Endodermal cell (in vitro differentiated cells): ENCODE measurements around the gene IRF9. TPM values are rescaled to one million over a fixed set of nuclear protein-coding genes. Genes with fewer than 3 reads are reported as not detected.

Experiments
- DNase-seq: peaks from one replicate; pipeline ENCODE4 v3.0.0-alpha.2; 2017
- H3K27ac ChIP-seq: 2 replicates; pipeline ENCODE4 v1.5.1; 2013; ENCODE audit warnings: mild to moderate bottlenecking, low read depth, low read length, moderate library complexity
- H3K27me3 ChIP-seq: 2 replicates; pipeline ENCODE4 v1.6.1; 2013; ENCODE audit warnings: mild to moderate bottlenecking, low read length, moderate library complexity; ENCODE audit not compliant: insufficient read depth, control insufficient read depth, poor library complexity, severe bottlenecking
- H3K36me3 ChIP-seq: 2 replicates; pipeline ENCODE4 v1.7.0; 2013; ENCODE audit warnings: mild to moderate bottlenecking, low read length, moderate library complexity; ENCODE audit not compliant: control insufficient read depth, insufficient read depth
- H3K4me1 ChIP-seq: one replicate; pipeline ENCODE4 v1.7.0; 2013; ENCODE audit warnings: low read length; ENCODE audit not compliant: control insufficient read depth, insufficient read depth
- H3K4me3 ChIP-seq: 2 replicates; pipeline ENCODE4 v1.5.1; 2013; ENCODE audit warnings: mild to moderate bottlenecking, low read length, moderate library complexity
- H3K9ac ChIP-seq: 2 replicates; pipeline ENCODE4 v1.6.1; 2013; ENCODE audit warnings: mild to moderate bottlenecking, low read length, moderate library complexity; ENCODE audit not compliant: poor library complexity, severe bottlenecking; ENCODE audit errors: extremely low read depth
- H3K9me3 ChIP-seq: 2 replicates; pipeline ENCODE4 v1.6.1; 2013; ENCODE audit warnings: mild to moderate bottlenecking, low read length, moderate library complexity; ENCODE audit not compliant: control insufficient read depth
- H3K27ac Mint-ChIP-seq: 2 replicates; pipeline ENCODE4 v1.8.0; 2020; ENCODE audit warnings: mixed read lengths
- H3K27me3 Mint-ChIP-seq: 2 replicates; pipeline ENCODE4 v1.8.0; 2021; ENCODE audit warnings: mild to moderate bottlenecking, mixed read lengths; ENCODE audit not compliant: insufficient read depth
- H3K36me3 Mint-ChIP-seq: 2 replicates; pipeline ENCODE4 v1.8.0; 2020; ENCODE audit warnings: low read depth, mixed read lengths
- H3K4me1 Mint-ChIP-seq: 2 replicates; pipeline ENCODE4 v1.8.0; 2020; ENCODE audit warnings: mixed read lengths
- H3K4me3 Mint-ChIP-seq: 2 replicates; pipeline ENCODE4 v1.8.0; 2020; ENCODE audit warnings: mild to moderate bottlenecking, moderate library complexity, mixed read lengths
- H3K9me3 Mint-ChIP-seq: 2 replicates; pipeline ENCODE4 v1.8.0; 2020; ENCODE audit warnings: mild to moderate bottlenecking, mixed read lengths
- WGBS, 2 experiments: methylation state at CpG; one replicate each; pipeline versions ENCODE4 v1.1.5 to v1.1.7; 2013; ENCODE audit warnings: missing lambda C conversion rate in 2 of 2, mixed read lengths in 1 of 2; ENCODE audit not compliant: insufficient coverage in 1 of 2, insufficient read length in 1 of 2; 5-methylcytosine and 5-hydroxymethylcytosine counted together
- total RNA-seq, 2 donors: library from RNA; stranded (reverse); fragmentation: NEBNext Ultra II Directional in 1 of 2; extraction: Animal tissue kit (Norgen Biotek cat#: 25700) in 1 of 2; gene quantifications; 2 replicates in 1 of 2; 3 replicates in 1 of 2; pipeline ENCODE4 v1.2.1, GENCODE V29; 2021
- TF ChIP-seq, protein P1 (sequence below): fragments of 200-600 bp; sonication (generic); conservative IDR thresholded peaks from 2 replicates; pipeline ENCODE4 v1.5.0; 2021; ENCODE audit warnings: antibody characterized with exemption, mild to moderate bottlenecking

The IRF9 gene
- total RNA-seq, 2 donors from 2014 or later: 13.6 to 26.9 TPM

DNA sequence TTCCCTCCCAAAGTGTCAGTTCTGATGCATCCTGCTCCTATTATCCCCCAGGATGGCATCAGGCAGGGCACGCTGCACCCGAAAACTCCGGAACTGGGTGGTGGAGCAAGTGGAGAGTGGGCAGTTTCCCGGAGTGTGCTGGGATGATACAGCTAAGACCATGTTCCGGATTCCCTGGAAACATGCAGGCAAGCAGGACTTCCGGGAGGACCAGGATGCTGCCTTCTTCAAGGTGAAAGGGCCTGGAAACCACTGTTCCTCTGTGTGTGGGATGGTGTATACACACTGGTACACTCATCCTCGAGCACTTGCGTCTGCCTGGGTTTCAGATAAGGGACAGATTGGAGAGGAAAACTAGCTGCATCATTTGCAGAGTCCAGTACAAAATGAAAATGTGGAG is 1.0 kb downstream of the IRF9 start:
- peak overlapping the region; percentile 52 for H3K4me3 Mint-ChIP-seq
- TF ChIP-seq, protein P1, sequence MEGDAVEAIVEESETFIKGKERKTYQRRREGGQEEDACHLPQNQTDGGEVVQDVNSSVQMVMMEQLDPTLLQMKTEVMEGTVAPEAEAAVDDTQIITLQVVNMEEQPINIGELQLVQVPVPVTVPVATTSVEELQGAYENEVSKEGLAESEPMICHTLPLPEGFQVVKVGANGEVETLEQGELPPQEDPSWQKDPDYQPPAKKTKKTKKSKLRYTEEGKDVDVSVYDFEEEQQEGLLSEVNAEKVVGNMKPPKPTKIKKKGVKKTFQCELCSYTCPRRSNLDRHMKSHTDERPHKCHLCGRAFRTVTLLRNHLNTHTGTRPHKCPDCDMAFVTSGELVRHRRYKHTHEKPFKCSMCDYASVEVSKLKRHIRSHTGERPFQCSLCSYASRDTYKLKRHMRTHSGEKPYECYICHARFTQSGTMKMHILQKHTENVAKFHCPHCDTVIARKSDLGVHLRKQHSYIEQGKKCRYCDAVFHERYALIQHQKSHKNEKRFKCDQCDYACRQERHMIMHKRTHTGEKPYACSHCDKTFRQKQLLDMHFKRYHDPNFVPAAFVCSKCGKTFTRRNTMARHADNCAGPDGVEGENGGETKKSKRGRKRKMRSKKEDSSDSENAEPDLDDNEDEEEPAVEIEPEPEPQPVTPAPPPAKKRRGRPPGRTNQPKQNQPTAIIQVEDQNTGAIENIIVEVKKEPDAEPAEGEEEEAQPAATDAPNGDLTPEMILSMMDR: no peak
- H3K27ac Mint-ChIP-seq: peak overlapping the region; percentile 89
- H3K27me3 Mint-ChIP-seq: no peaks in the 10 kb centered on the region
- Histone ChIP-seq H3K27me3 (no peaks in the 10 kb centered on the region), H3K4me1 (peaks cover 6% of the 10 kb centered on the region), H3K9ac (no peak overlapping the region), H3K27ac (no peak overlapping the region), H3K36me3 (peaks cover 49% of the 10 kb centered on the region), H3K9me3 (no peaks in the 10 kb centered on the region), H3K4me3 (peak overlapping the region; percentile 72)
- peaks cover 58% of the 10 kb centered on the region for H3K36me3 Mint-ChIP-seq
- DNase-seq: no peak
- WGBS, 2 experiments: 92 to 100% methylated on average over 3 to 8 of the region's 8 CpGs
- H3K9me3 Mint-ChIP-seq: no peaks in the 10 kb centered on the region
- peaks cover 10% of the 10 kb centered on the region for H3K4me1 Mint-ChIP-seq

DNA sequence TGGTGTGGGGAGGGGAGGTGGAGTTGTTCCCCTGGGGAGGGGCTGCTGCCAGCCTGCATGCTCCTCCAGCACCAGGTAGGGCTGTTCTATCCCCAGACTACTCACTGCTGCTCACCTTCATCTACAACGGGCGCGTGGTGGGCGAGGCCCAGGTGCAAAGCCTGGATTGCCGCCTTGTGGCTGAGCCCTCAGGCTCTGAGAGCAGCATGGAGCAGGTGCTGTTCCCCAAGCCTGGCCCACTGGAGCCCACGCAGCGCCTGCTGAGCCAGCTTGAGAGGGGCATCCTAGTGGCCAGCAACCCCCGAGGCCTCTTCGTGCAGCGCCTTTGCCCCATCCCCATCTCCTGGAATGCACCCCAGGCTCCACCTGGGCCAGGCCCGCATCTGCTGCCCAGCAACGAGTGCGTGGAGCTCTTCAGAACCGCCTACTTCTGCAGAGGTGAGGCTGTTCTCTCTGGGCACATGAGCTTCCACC is 3.5 kb downstream of the IRF9 start:
- TF ChIP-seq, protein P1: no peak
- H3K9me3 ChIP-seq: no peaks in the 10 kb centered on the region
- no peaks in the 10 kb centered on the region for H3K27me3 ChIP-seq
- peaks cover 34% of the 10 kb centered on the region for H3K36me3 ChIP-seq
- Mint-ChIP-seq H3K27ac (no peak overlapping the region), H3K36me3 (peaks cover 41% of the 10 kb centered on the region), H3K4me3 (no peak overlapping the region), H3K27me3 (no peaks in the 10 kb centered on the region), H3K4me1 (peaks cover 10% of the 10 kb centered on the region), H3K9me3 (no peaks in the 10 kb centered on the region)
- peaks cover 6% of the 10 kb centered on the region for H3K4me1 ChIP-seq
- 92 to 93% methylated on average over 9 to 14 of the region's 14 CpGs for WGBS, 2 experiments
- no peak for DNase-seq
- no peak overlapping the region for H3K4me3 ChIP-seq
- H3K27ac ChIP-seq: no peak overlapping the region
- H3K9ac ChIP-seq: no peak overlapping the region

DNA sequence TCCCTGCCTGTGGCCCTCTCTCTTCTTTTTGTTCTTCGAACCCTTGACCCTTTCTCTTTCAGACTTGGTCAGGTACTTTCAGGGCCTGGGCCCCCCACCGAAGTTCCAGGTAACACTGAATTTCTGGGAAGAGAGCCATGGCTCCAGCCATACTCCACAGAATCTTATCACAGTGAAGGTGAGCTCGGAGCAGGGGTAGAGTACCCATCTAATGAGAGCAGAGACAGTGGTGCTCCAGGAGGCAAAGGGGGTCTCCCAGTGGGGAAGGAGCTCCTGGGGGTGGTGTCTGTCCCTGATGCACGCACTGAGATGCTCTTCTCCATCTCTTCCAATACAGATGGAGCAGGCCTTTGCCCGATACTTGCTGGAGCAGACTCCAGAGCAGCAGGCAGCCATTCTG is 4.7 kb downstream of the IRF9 start:
- Mint-ChIP-seq H3K9me3 (no peaks in the 10 kb centered on the region), H3K27ac (no peak overlapping the region), H3K4me3 (no peak overlapping the region), H3K27me3 (no peaks in the 10 kb centered on the region), H3K36me3 (peaks cover 32% of the 10 kb centered on the region), H3K4me1 (peaks cover 9% of the 10 kb centered on the region)
- no peaks in the 10 kb centered on the region for H3K9me3 ChIP-seq
- H3K27me3 ChIP-seq: no peaks in the 10 kb centered on the region
- H3K4me3 ChIP-seq: no peak overlapping the region
- no peak overlapping the region for H3K9ac ChIP-seq
- DNase-seq: no peak
- TF ChIP-seq, protein P1: no peak
- 75 to 87% methylated on average over 1 to 5 of the region's 5 CpGs for WGBS, 2 experiments
- H3K4me1 ChIP-seq: peaks cover 4% of the 10 kb centered on the region
- peaks cover 22% of the 10 kb centered on the region for H3K36me3 ChIP-seq
- H3K27ac ChIP-seq: no peak overlapping the region
